GM23338 (cell line): ENCODE measurements around the gene S100A12. TPM values are rescaled to one million over a fixed set of nuclear protein-coding genes. Genes with fewer than 3 reads are reported as not detected.

Source experiments
- ATAC-seq: fragments of 200-7000 bp; cut with Tn5 transposase; 3 replicates; pipeline ENCODE4 v1.9.1; 2020
- DNase-seq: peaks from one replicate; pipeline ENCODE4 v3.0.0-alpha.2; 2015; ENCODE audit warnings: low spot score
- H2AFZ ChIP-seq: fragments of 200-600 bp; sonication (generic); 2 replicates; pipeline ENCODE4 v1.8.0; 2016; ENCODE audit warnings: antibody characterized with exemption, mild to moderate bottlenecking, moderate library complexity
- H3F3A ChIP-seq: fragments of 200-600 bp; sonication (generic); replicated peaks from 2 replicates; pipeline ENCODE4 v1.8.0; 2017; ENCODE audit warnings: antibody characterized with exemption, mixed run types, low read depth
- H3K27ac ChIP-seq: fragments of 200-600 bp; sonication (generic); 2 replicates; pipeline ENCODE4 v1.6.1; 2016; ENCODE audit warnings: low read depth
- H3K27me3 ChIP-seq: fragments of 200-600 bp; sonication (generic); 2 replicates; pipeline ENCODE4 v1.8.0; 2016; ENCODE audit warnings: mild to moderate bottlenecking, mixed run types, moderate library complexity; ENCODE audit not compliant: insufficient read depth
- H3K36me3 ChIP-seq: fragments of 200-600 bp; sonication (generic); 2 replicates; pipeline ENCODE4 v1.8.0; 2016; ENCODE audit warnings: mild to moderate bottlenecking; ENCODE audit not compliant: insufficient read depth
- H3K4me1 ChIP-seq: fragments of 200-600 bp; sonication (generic); 2 replicates; pipeline ENCODE4 v1.8.0; 2016; ENCODE audit warnings: mild to moderate bottlenecking, moderate library complexity; ENCODE audit not compliant: insufficient read depth
- H3K4me2 ChIP-seq: fragments of 200-600 bp; sonication (generic); 2 replicates; pipeline ENCODE4 v1.7.1; 2017; ENCODE audit warnings: mixed run types
- H3K4me3 ChIP-seq: fragments of 200-600 bp; sonication (generic); 2 replicates; pipeline ENCODE4 v1.6.1; 2016; ENCODE audit warnings: mixed run types
- H3K79me2 ChIP-seq: fragments of 200-600 bp; sonication (generic); replicated peaks from 2 replicates; pipeline ENCODE4 v1.8.0; 2017; ENCODE audit warnings: mild to moderate bottlenecking; ENCODE audit not compliant: insufficient read depth
- H3K9me2 ChIP-seq: fragments of 200-600 bp; sonication (generic); 2 replicates; pipeline ENCODE4 v1.8.0; 2017; ENCODE audit not compliant: insufficient read depth
- H4K20me1 ChIP-seq: fragments of 200-600 bp; sonication (generic); replicated peaks from 2 replicates; pipeline ENCODE4 v1.8.0; 2017; ENCODE audit warnings: mild to moderate bottlenecking; ENCODE audit not compliant: insufficient read depth
- H3K27ac Mint-ChIP-seq: 2 replicates; pipeline ENCODE4 v1.8.0; 2020; ENCODE audit warnings: inconsistent platforms, mild to moderate bottlenecking, moderate library complexity, mixed read lengths
- H3K27me3 Mint-ChIP-seq: 3 replicates; pipeline ENCODE4 v1.8.0; 2022; ENCODE audit warnings: low read depth, mild to moderate bottlenecking, moderate library complexity, mixed read lengths, inconsistent platforms; ENCODE audit not compliant: insufficient read depth, poor library complexity
- H3K36me3 Mint-ChIP-seq: 3 replicates; pipeline ENCODE4 v1.8.0; 2021; ENCODE audit warnings: low read depth, mild to moderate bottlenecking, inconsistent platforms, moderate library complexity, mixed read lengths
- H3K4me1 Mint-ChIP-seq: 3 replicates; pipeline ENCODE4 v1.8.0; 2020; ENCODE audit warnings: mild to moderate bottlenecking, inconsistent platforms, mixed read lengths
- H3K4me3 Mint-ChIP-seq: 3 replicates; pipeline ENCODE4 v1.8.0; 2021; ENCODE audit warnings: moderate library complexity, mild to moderate bottlenecking, inconsistent platforms, mixed read lengths
- H3K9me3 Mint-ChIP-seq: 3 replicates; pipeline ENCODE4 v1.8.0; 2020; ENCODE audit warnings: moderate library complexity, mild to moderate bottlenecking, inconsistent platforms, mixed read lengths
- CREB1 ChIP-seq: fragments of 250-450 bp; sonication (Bioruptor Pico); IDR thresholded peaks from 2 replicates; pipeline ENCODE4 v1.5.0; 2020; ENCODE audit warnings: low read depth, mild to moderate bottlenecking, moderate library complexity
- CTCF ChIP-seq, 2 experiments: fragments of 200-600 bp in 1 of 2; sonication (generic) in 1 of 2; conservative IDR thresholded peaks; 2 replicates each; pipeline versions ENCODE4 v1.5.1 to v1.6.1; 2016 to 2017; ENCODE audit warnings: antibody characterized with exemption in 2 of 2, low read depth in 2 of 2, mild to moderate bottlenecking in 2 of 2, moderate library complexity in 1 of 2
- EZH2 ChIP-seq: fragments of 200-600 bp; sonication (generic); IDR thresholded peaks from one replicate; pipeline ENCODE4 v1.8.0; 2017; ENCODE audit warnings: antibody characterized with exemption, mild to moderate bottlenecking, low read depth; ENCODE audit not compliant: unreplicated experiment
- EZH2phosphoT487 ChIP-seq: fragments of 200-600 bp; sonication (generic); IDR thresholded peaks from one replicate; pipeline ENCODE4 v1.8.1; 2018; ENCODE audit warnings: antibody characterized with exemption; ENCODE audit not compliant: unreplicated experiment
- JUNB ChIP-seq: IDR thresholded peaks from one replicate; pipeline ENCODE4 v1.6.1; 2016; ENCODE audit warnings: antibody characterized with exemption; ENCODE audit not compliant: unreplicated experiment
- NANOG ChIP-seq: IDR thresholded peaks from 2 replicates; pipeline ENCODE4 v1.6.1; 2016; ENCODE audit warnings: antibody characterized with exemption, borderline replicate concordance
- POLR2AphosphoS5 ChIP-seq: IDR thresholded peaks from 2 replicates; pipeline ENCODE4 v1.6.1; 2016; ENCODE audit warnings: antibody characterized with exemption, low read depth
- STAT1 ChIP-seq: IDR thresholded peaks from one replicate; pipeline ENCODE4 v1.6.1; 2016; ENCODE audit warnings: antibody characterized with exemption; ENCODE audit not compliant: unreplicated experiment
- ZNF114 ChIP-seq: fragments of 250-450 bp; sonication (Bioruptor Pico); IDR thresholded peaks from 2 replicates; pipeline ENCODE4 v1.5.0; 2020; ENCODE audit warnings: mild to moderate bottlenecking, moderate library complexity
- ZNF331 ChIP-seq: fragments of 250-450 bp; sonication (Bioruptor Pico); IDR thresholded peaks from 2 replicates; pipeline ENCODE4 v1.5.0; 2020; ENCODE audit warnings: low read depth, mild to moderate bottlenecking, moderate library complexity
- ZNF462 ChIP-seq: fragments of 250-450 bp; sonication (Bioruptor Pico); IDR thresholded peaks from 2 replicates; pipeline ENCODE4 v1.5.0; 2020; ENCODE audit warnings: mild to moderate bottlenecking, moderate library complexity
- polyA plus RNA-seq: library from polyadenylated mRNA; unstranded; fragments of >200 nt; fragmentation: Nextera tagmentation; extraction: Ambion mirVana; gene quantifications from 2 replicates; pipeline ENCODE4 v1.2.1, GENCODE V29; 2016
- total RNA-seq: library from RNA; depleted of rRNA; stranded (reverse); fragments of >200 nt; shearing (Covaris generic); gene quantifications from 2 replicates; pipeline ENCODE4 v1.2.3, GENCODE V29; 2014
- TF ChIP-seq, protein P1 (sequence below): IDR thresholded peaks from 2 replicates; pipeline ENCODE4 v1.6.1; 2016; ENCODE audit warnings: antibody characterized with exemption
- TF ChIP-seq, protein P2 (sequence below): IDR thresholded peaks from one replicate; pipeline ENCODE4 v1.6.1; 2018; ENCODE audit warnings: antibody characterized with exemption; ENCODE audit not compliant: unreplicated experiment

S100A12 gene
- total and polyA plus RNA-seq, 2 experiments from 2014 or later, result not detected

DNA sequence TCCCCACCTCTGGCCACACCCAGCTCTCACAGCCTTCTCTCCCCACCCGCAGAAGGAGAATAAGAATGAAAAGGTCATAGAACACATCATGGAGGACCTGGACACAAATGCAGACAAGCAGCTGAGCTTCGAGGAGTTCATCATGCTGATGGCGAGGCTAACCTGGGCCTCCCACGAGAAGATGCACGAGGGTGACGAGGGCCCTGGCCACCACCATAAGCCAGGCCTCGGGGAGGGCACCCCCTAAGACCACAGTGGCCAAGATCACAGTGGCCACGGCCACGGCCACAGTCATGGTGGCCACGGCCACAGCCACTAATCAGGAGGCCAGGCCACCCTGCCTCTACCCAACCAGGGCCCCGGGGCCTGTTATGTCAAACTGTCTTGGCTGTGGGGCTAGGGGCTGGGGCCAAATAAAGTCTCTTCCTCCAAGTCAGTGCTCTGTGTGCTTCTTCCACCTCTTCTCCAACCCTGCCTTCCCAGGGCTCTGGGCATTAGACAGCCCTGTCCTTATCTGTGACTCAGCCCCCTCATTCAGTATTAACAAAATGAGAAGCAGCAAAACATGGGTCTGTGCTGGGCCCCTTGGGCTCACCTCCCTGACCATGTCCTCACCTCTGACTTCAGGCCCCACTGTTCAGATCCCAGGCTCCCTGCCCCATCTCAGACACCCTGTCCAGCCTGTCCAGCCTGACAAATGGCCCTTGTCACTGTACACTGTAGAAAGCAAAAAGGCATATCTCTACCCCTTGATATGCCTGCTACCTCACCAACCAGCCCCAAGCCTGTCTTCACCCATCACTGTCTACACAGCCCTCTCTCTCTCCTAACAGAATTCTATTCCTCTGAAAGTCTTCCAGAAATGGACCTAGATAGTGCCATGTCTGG is 14.6 kb downstream of the S100A12 start:
- Histone ChIP-seq H4K20me1 (no peaks in the 10 kb centered on the region), H3K27me3 (no peaks in the 10 kb centered on the region), H3K27ac (no peak overlapping the region), H2AFZ (no peak overlapping the region), H3K4me1 (no peaks in the 10 kb centered on the region), H3K4me2 (no peak overlapping the region), H3K36me3 (no peaks in the 10 kb centered on the region), H3K9me2 (no peaks in the 10 kb centered on the region; the same call in 1 of the 2 replicates), H3K4me3 (no peak overlapping the region), H3F3A (no peaks in the 10 kb centered on the region), H3K79me2 (no peaks in the 10 kb centered on the region)
- Mint-ChIP-seq H3K36me3 (no peaks in the 10 kb centered on the region), H3K9me3 (no peaks in the 10 kb centered on the region), H3K4me3 (no peak overlapping the region), H3K4me1 (peaks cover 8% of the 10 kb centered on the region; the same call in 1 of the 3 replicates), H3K27ac (no peak overlapping the region), H3K27me3 (peaks cover 5% of the 10 kb centered on the region)
- no peak for ATAC-seq
- no peak for DNase-seq
- TF ChIP-seq ZNF114 (no peak), NANOG (no peak), EZH2phosphoT487 (no peak), EZH2 (no peak), STAT1 (no peak), ZNF331 (CRISPR knock-in tag) (no peak), CTCF (conservative IDR thresholded peaks at IDR 0.05; ENCODE audit: low read depth in 2 of 2) (no peak), JUNB (no peak), ZNF462 (CRISPR knock-in tag) (no peak), POLR2AphosphoS5 (no peak), CREB1 (CRISPR knock-in tag) (no peak)
- TF ChIP-seq, protein P1, sequence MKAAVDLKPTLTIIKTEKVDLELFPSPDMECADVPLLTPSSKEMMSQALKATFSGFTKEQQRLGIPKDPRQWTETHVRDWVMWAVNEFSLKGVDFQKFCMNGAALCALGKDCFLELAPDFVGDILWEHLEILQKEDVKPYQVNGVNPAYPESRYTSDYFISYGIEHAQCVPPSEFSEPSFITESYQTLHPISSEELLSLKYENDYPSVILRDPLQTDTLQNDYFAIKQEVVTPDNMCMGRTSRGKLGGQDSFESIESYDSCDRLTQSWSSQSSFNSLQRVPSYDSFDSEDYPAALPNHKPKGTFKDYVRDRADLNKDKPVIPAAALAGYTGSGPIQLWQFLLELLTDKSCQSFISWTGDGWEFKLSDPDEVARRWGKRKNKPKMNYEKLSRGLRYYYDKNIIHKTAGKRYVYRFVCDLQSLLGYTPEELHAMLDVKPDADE, result no peak
- TF ChIP-seq, protein P2, sequence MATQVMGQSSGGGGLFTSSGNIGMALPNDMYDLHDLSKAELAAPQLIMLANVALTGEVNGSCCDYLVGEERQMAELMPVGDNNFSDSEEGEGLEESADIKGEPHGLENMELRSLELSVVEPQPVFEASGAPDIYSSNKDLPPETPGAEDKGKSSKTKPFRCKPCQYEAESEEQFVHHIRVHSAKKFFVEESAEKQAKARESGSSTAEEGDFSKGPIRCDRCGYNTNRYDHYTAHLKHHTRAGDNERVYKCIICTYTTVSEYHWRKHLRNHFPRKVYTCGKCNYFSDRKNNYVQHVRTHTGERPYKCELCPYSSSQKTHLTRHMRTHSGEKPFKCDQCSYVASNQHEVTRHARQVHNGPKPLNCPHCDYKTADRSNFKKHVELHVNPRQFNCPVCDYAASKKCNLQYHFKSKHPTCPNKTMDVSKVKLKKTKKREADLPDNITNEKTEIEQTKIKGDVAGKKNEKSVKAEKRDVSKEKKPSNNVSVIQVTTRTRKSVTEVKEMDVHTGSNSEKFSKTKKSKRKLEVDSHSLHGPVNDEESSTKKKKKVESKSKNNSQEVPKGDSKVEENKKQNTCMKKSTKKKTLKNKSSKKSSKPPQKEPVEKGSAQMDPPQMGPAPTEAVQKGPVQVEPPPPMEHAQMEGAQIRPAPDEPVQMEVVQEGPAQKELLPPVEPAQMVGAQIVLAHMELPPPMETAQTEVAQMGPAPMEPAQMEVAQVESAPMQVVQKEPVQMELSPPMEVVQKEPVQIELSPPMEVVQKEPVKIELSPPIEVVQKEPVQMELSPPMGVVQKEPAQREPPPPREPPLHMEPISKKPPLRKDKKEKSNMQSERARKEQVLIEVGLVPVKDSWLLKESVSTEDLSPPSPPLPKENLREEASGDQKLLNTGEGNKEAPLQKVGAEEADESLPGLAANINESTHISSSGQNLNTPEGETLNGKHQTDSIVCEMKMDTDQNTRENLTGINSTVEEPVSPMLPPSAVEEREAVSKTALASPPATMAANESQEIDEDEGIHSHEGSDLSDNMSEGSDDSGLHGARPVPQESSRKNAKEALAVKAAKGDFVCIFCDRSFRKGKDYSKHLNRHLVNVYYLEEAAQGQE, result no peak
